ENCODE data around the gene RABGAP1L.

DNA sequence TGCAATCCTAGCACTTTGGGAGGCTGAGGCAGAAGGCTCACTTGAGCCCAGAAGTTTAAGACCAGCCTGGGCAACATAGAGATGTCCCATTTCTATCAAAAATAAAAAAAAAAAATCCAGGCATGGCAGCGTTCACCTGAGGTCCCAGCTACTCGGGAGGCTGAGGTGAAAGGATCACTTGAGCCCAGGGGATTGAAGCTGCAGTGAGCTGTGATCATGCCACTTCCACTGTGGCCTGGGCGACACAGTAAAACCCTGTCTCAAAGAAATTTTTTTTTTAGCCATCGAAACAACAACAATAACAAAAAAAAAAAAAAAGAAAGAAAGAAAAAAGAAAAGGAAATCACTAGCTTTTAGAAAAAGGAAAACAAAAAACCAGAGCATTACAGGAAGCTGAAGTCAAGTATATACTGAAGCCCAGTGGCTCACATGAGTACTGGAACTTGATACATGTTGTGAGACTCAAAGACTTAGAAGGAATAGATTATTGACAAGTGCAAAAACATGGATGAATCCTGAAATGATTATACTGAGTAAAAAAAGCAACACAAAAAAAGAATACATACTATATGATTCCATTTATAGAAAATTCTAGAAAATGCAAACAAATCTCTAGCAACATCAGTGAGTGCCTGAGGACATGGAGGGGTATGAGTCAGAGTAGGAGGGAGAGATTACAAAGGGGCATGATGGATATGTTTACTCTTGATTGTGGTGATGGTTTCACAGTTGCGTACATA, 6.1 kb upstream of the RABGAP1L start:
- TF ChIP-seq POLR2AphosphoS5 (IDR thresholded peaks at IDR 0.05): no peak
- TF ChIP-seq, protein P1, sequence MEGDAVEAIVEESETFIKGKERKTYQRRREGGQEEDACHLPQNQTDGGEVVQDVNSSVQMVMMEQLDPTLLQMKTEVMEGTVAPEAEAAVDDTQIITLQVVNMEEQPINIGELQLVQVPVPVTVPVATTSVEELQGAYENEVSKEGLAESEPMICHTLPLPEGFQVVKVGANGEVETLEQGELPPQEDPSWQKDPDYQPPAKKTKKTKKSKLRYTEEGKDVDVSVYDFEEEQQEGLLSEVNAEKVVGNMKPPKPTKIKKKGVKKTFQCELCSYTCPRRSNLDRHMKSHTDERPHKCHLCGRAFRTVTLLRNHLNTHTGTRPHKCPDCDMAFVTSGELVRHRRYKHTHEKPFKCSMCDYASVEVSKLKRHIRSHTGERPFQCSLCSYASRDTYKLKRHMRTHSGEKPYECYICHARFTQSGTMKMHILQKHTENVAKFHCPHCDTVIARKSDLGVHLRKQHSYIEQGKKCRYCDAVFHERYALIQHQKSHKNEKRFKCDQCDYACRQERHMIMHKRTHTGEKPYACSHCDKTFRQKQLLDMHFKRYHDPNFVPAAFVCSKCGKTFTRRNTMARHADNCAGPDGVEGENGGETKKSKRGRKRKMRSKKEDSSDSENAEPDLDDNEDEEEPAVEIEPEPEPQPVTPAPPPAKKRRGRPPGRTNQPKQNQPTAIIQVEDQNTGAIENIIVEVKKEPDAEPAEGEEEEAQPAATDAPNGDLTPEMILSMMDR (IDR thresholded peaks at IDR 0.05): no peak
- no peak for TF ChIP-seq POLR2A (IDR thresholded peaks at IDR 0.05)
- TF ChIP-seq EP300 (IDR thresholded peaks at IDR 0.05): no peak

Data from gastroesophageal sphincter (tissue), 3 donors.